Stimulated activated CD8-positive, alpha-beta memory T cell treated with anti-CD3 and anti-CD28 coated beads, Interleukin-12 subunit alpha, Interleukin-12 subunit beta, amount 100 ng/mL, for 4 hours (primary cell): ENCODE data around the gene CPSF4L.

ENCODE experiments used
- DNase-seq: peaks from one replicate; pipeline ENCODE4 v3.0.0-alpha.2; 2020; ENCODE audit warnings: low read depth

The CPSF4L gene

GRCh38 chr17:73232587-73233373, 28.9 kb downstream of the CPSF4L start:
- DNase-seq, result no peak

- DNase-seq, result peak; percentile 98
Observed at GRCh38 chr17:73231841-73232586, 29.7 kb downstream of the CPSF4L start.

GRCh38 chr17:73231395-73231794, 30.3 kb downstream of the CPSF4L start:
- no peak for DNase-seq

DNA sequence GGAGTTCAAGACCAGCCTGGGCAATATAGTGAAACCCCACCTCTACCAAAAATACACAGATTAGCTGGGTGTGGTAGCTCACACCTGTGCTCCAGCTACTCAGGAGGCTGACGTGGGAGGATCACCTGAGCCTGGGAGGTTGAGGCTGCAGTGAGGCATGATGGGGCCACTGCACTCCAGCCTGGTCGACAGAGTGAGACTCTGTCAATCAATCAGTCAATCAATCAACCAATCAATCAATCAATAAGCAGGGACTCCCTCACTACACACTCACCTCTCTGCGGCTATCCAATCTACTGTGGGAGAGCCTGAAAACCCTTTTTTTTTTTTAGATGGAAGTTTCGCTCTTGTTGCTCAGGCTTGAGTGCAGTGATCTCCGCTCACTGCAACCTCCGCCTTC, 31.6 kb downstream of the CPSF4L start:
- no peak for DNase-seq

- no peak for DNase-seq
Observed at GRCh38 chr17:73228748-73229236, 32.9 kb downstream of the CPSF4L start.

GRCh38 chr17:73227944-73228343, 33.7 kb downstream of the CPSF4L start:
- DNase-seq, result no peak

GRCh38 chr17:73227379-73227778, 34.3 kb downstream of the CPSF4L start:
- no peak for DNase-seq

DNA sequence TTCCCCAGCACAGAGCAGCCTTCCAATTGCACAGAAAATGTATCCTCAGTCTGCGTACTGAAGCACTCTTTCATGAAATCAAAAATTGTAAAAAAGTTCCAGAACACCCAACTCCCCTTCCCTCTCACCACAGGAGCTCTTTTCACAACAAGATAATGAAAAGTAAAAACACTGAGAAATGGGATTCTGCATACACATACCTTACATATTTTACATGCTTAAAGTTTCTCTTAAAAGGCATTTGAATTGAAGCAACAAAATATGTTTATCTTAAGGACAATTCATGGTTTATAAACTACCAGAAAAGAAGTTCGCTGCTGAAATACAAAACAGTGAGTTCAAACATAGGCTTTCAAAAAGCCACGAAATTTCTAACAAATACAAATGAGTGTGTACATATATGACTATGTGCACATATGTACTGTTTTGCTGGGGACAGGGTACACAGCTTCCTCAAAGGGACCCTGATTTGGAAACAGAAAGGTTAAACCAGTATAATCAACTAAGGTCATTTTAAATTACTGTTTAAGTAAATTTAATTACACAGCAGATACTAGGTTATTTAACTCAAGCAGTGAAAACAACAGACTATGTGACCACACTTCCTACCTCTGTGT, 35.0 kb downstream of the CPSF4L start:
- DNase-seq, result no peak

- no peak for DNase-seq
Observed at GRCh38 chr17:73224663-73225305, 36.9 kb downstream of the CPSF4L start.

- DNase-seq, result no peak
Observed at GRCh38 chr17:73224237-73224636, 37.4 kb downstream of the CPSF4L start.

DNA sequence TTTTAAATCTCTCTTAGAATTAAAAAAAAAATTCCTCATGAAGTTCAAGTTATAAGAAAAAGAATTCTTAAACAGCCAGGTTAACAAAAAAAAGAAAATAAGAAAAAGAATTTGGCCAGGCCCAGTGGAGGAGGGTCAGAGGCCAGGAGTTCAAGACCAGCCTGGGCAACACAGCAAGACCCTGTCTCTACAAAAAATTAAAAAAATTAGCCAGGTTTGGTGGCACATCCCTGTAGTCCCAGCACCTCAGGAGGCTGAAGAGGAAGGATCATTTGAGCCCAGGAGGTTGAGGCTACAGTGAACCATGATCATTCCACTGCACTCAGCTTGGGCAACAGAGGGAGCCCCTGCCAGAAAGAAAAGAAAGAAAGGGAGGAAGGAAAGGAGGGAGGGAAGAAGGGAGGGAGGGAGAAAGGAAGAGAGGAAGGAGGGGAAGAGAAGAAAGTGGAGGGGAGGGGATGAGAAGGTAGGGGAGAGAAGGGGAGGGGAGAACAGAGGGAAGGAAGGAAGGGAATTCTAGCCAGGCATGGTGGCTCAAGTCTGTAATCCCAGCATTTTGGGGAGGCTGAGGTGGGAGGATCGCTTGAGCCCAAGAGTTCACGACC, 38.0 kb downstream of the CPSF4L start:
- DNase-seq, result no peak

GRCh38 chr17:73215447-73215846, 46.2 kb downstream of the CPSF4L start:
- DNase-seq, result no peak

- no peak for DNase-seq
Observed at GRCh38 chr17:73214851-73215250, 46.8 kb downstream of the CPSF4L start.

GRCh38 chr17:73214008-73214407, 47.7 kb downstream of the CPSF4L start:
- DNase-seq, result no peak

DNA sequence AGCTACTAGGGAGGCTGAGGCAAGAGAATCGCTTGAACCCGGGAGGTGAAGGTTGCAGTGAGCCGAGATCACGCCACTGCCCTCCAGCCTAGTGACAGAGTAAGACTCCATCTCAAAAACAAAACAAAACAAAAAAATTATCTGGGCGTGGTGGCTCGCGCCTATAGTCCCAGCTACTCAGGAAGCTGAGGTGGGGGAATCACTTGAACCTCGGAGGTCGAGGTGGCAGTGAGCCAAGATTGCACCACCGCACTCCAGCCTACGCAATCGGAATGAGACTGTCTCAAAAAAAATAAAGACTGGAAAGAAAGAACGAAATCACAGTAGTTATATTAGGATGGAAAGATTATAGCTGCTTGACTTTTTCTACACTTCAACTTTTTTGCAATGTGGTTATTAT, 49.9 kb downstream of the CPSF4L start:
- peak; percentile 39 for DNase-seq

GRCh38 chr17:73210002-73210678, 51.5 kb downstream of the CPSF4L start:
- DNase-seq, result no peak

GRCh38 chr17:73209436-73209835, 52.2 kb downstream of the CPSF4L start:
- DNase-seq, result no peak

- no peak for DNase-seq
Observed at GRCh38 chr17:73208139-73208827, 53.4 kb downstream of the CPSF4L start.

DNA sequence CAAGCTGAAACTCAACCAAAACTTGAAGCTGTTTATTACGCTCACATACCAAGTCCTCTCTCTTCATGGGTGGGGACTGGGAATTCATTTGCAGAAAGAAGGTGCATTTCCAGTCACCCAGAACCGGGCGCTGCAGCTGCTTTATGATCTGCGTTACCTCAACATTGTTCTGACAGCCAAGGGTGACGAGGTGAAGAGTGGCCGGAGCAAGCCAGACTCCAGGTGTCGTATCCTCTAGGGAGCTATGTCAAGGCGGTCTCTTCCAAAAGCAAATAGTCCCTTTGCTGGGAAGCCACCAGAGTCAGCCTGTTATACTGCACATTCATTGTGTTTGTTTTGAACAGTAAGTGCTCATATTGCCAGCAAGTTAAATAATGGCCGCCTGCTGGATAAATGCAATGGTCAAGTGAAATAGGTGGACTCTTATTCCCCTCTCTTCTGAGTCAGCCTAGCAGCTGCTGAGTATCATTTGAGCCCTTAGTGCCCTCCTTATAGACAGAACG, 56.2 kb downstream of the CPSF4L start:
- no peak for DNase-seq

GRCh38 chr17:73203788-73204479, 57.7 kb downstream of the CPSF4L start:
- no peak for DNase-seq
